Measurements from ENCODE around the gene ZNF384.

ZNF384 gene

DNA sequence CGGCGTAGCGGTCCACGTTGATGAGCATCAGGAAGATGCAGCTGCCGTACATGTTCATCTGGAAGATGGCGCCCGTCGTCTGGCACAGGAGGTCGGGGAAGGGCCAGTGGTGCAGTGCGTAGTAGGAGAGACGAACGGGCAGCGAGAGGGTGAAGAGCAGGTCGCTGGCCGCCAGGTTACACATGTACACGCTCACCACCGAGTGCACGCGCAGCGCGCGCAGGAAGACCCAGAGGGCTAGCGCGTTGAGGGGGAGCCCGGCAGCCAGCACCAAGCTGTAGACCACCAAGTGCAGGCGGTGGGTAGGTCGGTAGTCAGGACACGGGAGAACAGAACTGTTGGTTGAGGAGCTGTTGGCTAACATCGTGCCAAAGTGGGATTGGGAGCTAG lies 68.3 kb downstream of the ZNF384 start:
- no peak for DNase-seq (ENCODE audit: low read depth in 2 of 2)

GRCh38 chr12:6620137-6620884 lies 68.9 kb downstream of the ZNF384 start:
- peak in 1 of 2 donors; percentile 51 for DNase-seq (ENCODE audit: low read depth in 2 of 2)

DNA sequence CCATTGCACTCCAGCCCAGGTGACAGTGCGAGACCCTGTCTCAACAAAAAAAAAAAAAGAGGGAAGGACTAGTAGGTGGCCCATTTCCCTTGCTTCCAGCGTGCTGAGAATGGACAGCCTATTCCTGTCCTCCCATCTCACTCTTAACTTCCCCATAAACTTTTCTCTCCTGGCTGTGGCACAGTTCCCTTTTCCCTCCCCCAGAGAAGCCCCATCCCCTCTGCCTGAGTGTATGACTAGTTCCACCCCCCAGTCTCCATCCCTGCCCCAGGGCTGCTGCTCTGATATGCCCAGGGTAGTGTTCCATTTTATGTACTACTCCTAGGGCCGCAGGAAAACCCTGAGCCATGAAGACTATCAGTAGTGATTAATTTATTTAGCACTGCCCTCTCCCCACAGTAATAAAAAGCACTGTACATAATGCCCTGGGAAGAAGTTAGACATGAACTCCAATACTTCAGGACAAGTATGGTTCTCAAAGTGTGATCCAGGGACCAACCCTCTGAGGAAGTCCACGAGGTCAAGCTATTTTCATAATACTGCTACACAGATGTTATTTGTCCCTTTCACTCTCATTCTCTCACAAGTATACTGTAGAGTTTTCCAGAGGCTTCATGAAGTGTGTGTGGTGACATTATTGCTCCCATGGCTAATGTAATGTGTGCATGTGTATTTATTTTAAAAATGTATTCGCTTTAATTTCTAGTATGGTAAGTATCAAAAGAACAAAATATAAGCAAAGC lies 70.5 kb downstream of the ZNF384 start:
- DNase-seq (ENCODE audit: low read depth in 2 of 2): no peak

Measured in stimulated activated CD4-positive, alpha-beta T cell treated with anti-CD3 and anti-CD28 coated beads, Interleukin-1b, Interleukin-23, amount 100 ng/mL, for 4 hours (primary cell).